Activated CD4-positive, CD25-positive, alpha-beta regulatory T cell (primary cell): ENCODE measurements around the gene DNPH1.

Experiments
- DNase-seq, 4 experiments: peaks; one replicate each; lab custom pipeline; 2025; lab: John Stamatoyannopoulos, UW

DNPH1 gene

DNA sequence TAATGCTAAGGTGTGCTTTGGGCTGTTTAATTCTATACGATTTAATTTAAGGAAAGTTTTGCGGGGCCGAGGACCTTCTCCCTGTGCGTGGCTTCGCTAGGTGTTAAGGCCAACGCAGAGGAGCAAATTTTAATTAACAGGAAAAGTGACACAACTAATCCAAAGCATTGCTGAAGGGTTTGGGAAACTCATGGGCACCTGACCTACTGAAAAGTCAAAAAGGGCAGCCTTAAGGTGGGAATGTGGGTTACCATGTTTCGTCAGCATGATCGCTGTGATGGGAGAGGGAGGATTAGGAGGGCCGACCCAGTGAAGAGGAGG is 47.7 kb downstream of the DNPH1 start:
- no peak for DNase-seq

DNA sequence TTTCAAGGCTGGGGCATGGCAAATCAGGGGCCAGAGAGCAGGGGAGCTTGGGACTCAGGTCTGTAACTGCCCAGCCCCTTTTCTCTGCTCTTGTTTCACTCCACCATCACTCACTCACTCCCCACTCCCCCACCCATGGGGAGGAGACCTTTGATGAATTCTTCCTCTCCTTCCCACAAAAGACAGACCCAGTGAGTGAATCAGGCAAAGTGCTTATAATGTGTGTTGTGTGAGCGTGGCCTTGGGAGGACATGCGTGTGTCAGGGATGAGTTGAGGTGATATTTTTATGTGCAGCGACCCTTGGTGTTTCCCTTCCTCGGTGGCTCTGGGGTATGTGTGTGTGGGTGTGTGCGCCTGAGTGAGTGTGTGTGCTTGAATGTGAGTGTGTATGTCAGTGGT is 48.3 kb downstream of the DNPH1 start:
- DNase-seq = no peak

DNA sequence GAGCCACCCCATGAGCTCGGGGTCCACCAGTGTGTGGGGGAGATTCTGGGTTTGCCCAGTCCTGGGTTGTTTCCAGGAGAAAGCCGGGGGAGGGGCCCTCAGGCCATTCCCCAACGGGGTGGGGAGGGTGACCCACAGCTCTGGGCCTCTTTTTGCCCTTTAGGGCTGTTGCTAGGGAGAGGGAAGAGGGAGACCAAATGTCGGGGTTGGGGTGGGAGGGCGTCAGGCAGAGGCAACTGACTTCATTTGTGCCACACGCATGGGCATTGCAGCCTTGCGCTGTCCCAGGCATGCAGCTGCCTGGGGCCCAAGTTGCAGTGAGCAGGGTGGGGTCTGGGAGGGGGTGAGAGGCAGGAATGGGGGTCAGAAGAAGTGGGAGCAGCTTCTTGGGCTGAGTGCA is 49.2 kb downstream of the DNPH1 start:
- no peak for DNase-seq

DNA sequence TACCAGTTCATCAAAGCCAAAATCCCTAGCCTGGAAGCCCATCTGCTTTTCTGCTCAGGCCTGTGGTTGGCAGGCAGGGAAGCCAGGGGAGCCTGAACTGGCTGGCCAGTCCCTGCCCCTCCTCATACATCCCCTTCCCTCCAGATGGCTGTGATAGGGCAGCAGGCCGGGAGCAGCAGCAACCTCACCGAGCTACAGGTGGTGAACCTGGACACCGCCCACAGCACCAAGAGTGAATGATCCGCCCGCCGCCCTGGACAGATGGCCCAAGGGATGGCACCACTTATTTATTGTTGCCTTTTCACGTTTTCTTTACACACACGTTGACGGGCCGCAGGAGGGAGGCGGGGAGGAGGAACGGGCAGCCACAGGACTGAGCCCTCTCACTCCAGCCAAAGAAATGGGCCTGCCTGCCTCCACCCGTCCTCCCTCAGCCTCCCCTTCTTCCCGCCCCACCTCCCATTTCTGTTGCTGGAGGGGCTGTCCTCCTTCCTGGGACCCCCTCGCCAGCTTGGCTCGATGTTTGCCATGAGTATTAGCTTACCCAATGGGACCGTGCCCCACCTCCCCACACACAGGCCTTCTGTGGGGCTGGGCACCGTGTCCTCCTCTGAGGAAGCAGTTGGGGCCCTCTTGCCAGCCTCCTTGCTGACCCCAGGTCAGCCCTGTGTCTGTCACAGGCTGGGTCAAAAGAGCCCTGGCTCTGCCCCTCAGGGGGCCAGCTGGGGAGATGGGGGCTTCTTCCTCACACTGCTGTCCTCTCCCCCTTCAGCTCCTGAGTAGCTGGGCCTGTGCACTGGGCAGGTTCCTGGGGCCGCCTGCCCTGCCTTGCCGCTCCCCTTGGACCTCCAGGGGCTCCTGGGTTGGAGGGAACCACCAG is 50.1 kb downstream of the DNPH1 start:
- no peak for DNase-seq

DNA sequence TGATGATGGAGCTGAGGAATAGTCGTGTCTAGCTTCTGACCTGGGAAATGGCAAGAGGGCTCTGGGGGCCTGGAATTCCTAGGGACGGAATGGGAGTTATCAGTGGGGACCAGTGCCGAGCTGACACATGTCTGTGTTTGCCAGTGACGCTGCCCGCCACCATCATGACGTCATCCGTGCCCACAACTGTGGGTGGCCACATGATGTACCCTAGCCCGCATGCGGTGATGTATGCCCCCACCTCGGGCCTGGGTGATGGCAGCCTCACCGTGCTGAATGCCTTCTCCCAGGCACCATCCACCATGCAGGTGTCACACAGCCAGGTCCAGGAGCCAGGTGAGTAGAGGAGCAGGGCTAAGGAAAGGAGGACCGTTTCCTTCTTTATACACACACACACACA is 51.1 kb downstream of the DNPH1 start:
- DNase-seq = no peak

DNA sequence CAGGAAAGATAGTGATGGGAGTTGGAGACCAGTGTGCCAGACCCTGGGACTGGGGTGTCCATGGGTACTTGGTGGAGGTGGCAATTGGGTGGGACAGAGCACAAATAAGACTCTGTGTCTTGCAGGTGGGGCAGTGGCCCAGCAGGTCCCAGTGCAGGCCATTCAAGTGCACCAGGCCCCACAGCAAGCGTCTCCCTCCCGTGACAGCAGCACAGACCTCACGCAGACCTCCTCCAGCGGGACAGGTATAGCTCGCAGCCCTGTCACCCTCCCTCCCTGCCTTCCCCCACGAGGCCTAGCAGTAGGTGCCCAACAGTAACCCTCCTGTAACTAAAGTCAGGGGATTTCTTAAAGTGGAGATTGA is 52.9 kb downstream of the DNPH1 start:
- no peak for DNase-seq

DNA sequence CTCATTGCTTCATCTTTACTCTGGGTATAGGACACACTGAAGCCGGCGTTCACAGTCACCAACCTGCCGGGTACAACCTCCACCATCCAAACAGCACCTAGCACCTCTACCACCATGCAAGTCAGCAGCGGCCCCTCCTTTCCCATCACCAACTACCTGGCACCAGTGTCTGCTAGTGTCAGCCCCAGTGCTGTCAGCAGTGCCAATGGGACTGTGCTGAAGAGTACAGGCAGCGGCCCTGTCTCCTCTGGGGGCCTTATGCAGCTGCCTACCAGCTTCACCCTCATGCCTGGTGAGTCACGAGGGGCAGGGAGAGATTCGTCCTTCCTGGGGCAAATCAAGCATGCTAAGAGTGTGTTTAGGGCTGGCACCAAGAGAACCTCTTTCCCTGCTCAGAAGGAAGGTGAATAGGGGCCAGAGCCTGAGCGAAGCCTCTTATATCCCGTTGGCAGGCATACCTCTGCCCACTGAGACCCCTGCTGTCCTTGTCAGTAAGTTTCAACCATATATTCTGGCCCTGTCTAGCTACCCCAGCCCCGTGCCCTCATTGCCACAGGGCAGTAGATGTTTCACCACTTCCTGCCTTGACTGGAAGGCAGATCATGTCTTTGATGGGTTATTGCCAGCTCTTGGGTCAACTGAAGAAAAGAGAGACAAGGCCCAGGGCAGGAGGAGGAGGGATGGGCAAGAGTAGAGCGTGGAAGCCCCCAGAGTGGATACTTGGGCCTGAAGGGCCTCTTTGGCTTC is 53.4 kb downstream of the DNPH1 start:
- no peak for DNase-seq
